ENCODE data around the gene SIDT1. TPM values are rescaled to one million over a fixed set of nuclear protein-coding genes. Genes with fewer than 3 reads are reported as not detected.

SIDT1 gene
- total and polyA plus RNA-seq, 12 donors = 0.32 to 2.4 (median 0.77) TPM

GRCh38 chr3:113541519-113541918, 9.2 kb downstream of the SIDT1 start:
- TF ChIP-seq, protein P1, sequence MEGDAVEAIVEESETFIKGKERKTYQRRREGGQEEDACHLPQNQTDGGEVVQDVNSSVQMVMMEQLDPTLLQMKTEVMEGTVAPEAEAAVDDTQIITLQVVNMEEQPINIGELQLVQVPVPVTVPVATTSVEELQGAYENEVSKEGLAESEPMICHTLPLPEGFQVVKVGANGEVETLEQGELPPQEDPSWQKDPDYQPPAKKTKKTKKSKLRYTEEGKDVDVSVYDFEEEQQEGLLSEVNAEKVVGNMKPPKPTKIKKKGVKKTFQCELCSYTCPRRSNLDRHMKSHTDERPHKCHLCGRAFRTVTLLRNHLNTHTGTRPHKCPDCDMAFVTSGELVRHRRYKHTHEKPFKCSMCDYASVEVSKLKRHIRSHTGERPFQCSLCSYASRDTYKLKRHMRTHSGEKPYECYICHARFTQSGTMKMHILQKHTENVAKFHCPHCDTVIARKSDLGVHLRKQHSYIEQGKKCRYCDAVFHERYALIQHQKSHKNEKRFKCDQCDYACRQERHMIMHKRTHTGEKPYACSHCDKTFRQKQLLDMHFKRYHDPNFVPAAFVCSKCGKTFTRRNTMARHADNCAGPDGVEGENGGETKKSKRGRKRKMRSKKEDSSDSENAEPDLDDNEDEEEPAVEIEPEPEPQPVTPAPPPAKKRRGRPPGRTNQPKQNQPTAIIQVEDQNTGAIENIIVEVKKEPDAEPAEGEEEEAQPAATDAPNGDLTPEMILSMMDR (IDR thresholded peaks at IDR 0.05) = no peak
- ATAC-seq = no peak
- DNase-seq = no peak
- WGBS, 2 donors = 81 to 86% methylated on average over 2 of the region's 2 CpGs
- Histone ChIP-seq H3K27me3 (peaks cover 0 to 9% (median 3%) of the 10 kb centered on the region in 7 donors), H3K27ac (no peak overlapping the region), H3K36me3 (no peaks in the 10 kb centered on the region), H3K9me3 (peaks cover 0 to 18% (median 0%) of the 10 kb centered on the region in 11 donors), H3K4me3 (no peak overlapping the region), H3K4me1 (no peaks in the 10 kb centered on the region)
- intact Hi-C loops (cut with DNase I) = no loop called here

- TF ChIP-seq, protein P1 (IDR thresholded peaks at IDR 0.05) = no peak
- ATAC-seq = no peak
- intact Hi-C loops (cut with DNase I) = no loop called here
- Histone ChIP-seq H3K9me3 (peaks cover 0 to 31% (median 0%) of the 10 kb centered on the region in 11 donors), H3K4me1 (no peaks in the 10 kb centered on the region), H3K4me3 (no peak overlapping the region), H3K36me3 (no peaks in the 10 kb centered on the region), H3K27me3 (peaks cover 0 to 7% (median 0%) of the 10 kb centered on the region in 7 donors), H3K27ac (no peak overlapping the region)
- DNase-seq = no peak
- WGBS, 2 donors = 88 to 96% methylated on average over 1 of the region's 1 CpG
Measured at GRCh38 chr3:113545594-113545993, 13.2 kb downstream of the SIDT1 start.

DNA sequence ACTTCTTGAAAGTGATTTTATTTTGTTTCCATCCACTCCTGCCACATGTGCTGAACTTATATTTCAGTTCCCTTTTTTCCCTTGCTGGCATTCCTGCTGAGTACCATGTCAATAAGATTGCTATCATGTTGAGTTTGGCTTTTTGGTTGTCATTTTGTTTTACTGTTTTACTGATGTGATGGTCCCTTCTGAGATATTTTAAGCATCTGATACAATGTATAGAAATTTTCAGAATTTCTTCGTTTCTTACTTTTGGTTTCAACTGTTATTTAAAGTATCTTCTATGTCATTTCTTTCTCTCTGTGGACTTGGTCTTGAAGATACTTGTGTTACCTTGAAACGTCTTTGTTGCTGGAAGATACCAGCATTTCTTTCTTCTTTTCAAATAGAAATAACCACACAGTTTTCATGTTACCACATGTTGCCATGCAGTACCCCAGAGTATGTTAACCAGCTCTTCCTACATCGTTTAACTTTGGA, 14.1 kb downstream of the SIDT1 start:
- ATAC-seq (no peak), DNase-seq (no peak)
- Histone ChIP-seq H3K4me1 (no peaks in the 10 kb centered on the region), H3K27me3 (peaks cover 0 to 7% (median 0%) of the 10 kb centered on the region in 7 donors), H3K4me3 (no peak overlapping the region), H3K27ac (no peak overlapping the region), H3K9me3 (peaks cover 0 to 26% (median 0%) of the 10 kb centered on the region in 11 donors), H3K36me3 (no peaks in the 10 kb centered on the region)
- TF ChIP-seq, protein P1 (IDR thresholded peaks at IDR 0.05) = no peak
- intact Hi-C loops (cut with DNase I) = no loop called here
- 68 to 70% methylated on average over 3 of the region's 3 CpGs for WGBS, 2 donors

GRCh38 chr3:113548501-113548900, 16.1 kb downstream of the SIDT1 start:
- WGBS, 2 donors = 96 to 97% methylated on average over 2 of the region's 2 CpGs
- peaks cover 0 to 7% (median 0%) of the 10 kb centered on the region in 7 donors for H3K27me3 ChIP-seq
- TF ChIP-seq, protein P1 (IDR thresholded peaks at IDR 0.05) = no peak

More at GRCh38 chr3:113548501-113548900, 16.1 kb downstream of the SIDT1 start:
- peaks cover 0 to 13% (median 0%) of the 10 kb centered on the region in 11 donors for H3K9me3 ChIP-seq
- intact Hi-C loops (cut with DNase I) = no loop called here
- no peak overlapping the region for H3K4me3 ChIP-seq
- no peaks in the 10 kb centered on the region for H3K4me1 ChIP-seq
- DNase-seq (no peak), ATAC-seq (no peak)
- no peak overlapping the region for H3K27ac ChIP-seq
- H3K36me3 ChIP-seq = no peaks in the 10 kb centered on the region

All from heart right ventricle (tissue), 16 donors.